CD8-positive, alpha-beta memory T cell (primary cell): ENCODE results near the gene SRRD. TPM values are rescaled to one million over a fixed set of nuclear protein-coding genes. Genes with fewer than 3 reads are reported as not detected.

Experiments used
- CTCF ChIA-PET: fragments of 350-600 bp; sonication (Branson Sonifier 250); formaldehyde crosslinking; loops from one replicate; lab custom pipeline; 2021; ENCODE audit warnings: antibody characterized with exemption; lab: Charles Lee
- POLR2A ChIA-PET: fragments of 350-600 bp; sonication (Branson Sonifier 250); formaldehyde crosslinking; loops from one replicate; lab custom pipeline; 2021; ENCODE audit warnings: antibody characterized with exemption; lab: Charles Lee
- DNase-seq, 5 donors: peaks; one replicate each; pipeline versions ENCODE4 v3.0.0 to v3.0.0-alpha.2; 2020 to 2022; ENCODE audit warnings: mixed read lengths in 1 of 5
- H3K27ac ChIP-seq: one replicate; pipeline ENCODE4 v1.7.0; 2013; ENCODE audit warnings: low read depth, mild to moderate bottlenecking, low read length, moderate library complexity
- H3K27me3 ChIP-seq: 2 replicates; pipeline ENCODE4 v1.7.0; 2013; ENCODE audit warnings: low read length, mild to moderate bottlenecking; ENCODE audit not compliant: insufficient read depth, poor library complexity, severe bottlenecking
- H3K36me3 ChIP-seq: 2 replicates; pipeline ENCODE4 v1.7.0; 2013; ENCODE audit warnings: mild to moderate bottlenecking, low read length, moderate library complexity; ENCODE audit not compliant: insufficient read depth
- H3K4me1 ChIP-seq: 2 replicates; pipeline ENCODE4 v1.7.0; 2013; ENCODE audit warnings: mild to moderate bottlenecking, low read length, moderate library complexity; ENCODE audit not compliant: insufficient read depth
- H3K4me3 ChIP-seq: 2 replicates; pipeline ENCODE4 v1.7.0; 2013; ENCODE audit warnings: mild to moderate bottlenecking, low read length
- H3K9me3 ChIP-seq: 2 replicates; pipeline ENCODE4 v1.7.0; 2013; ENCODE audit warnings: mild to moderate bottlenecking, low read length
- H3K27ac Mint-ChIP-seq, 8 donors: one replicate each; pipeline ENCODE4 v1.8.0; 2020 to 2021; ENCODE audit warnings: mixed read lengths in 8 of 8, mild to moderate bottlenecking in 6 of 8, inconsistent platforms in 3 of 8, moderate library complexity in 3 of 8
- H3K27me3 Mint-ChIP-seq, 2 donors: one replicate each; pipeline ENCODE4 v1.8.0; 2020 to 2021; ENCODE audit warnings: mixed read lengths in 2 of 2, mild to moderate bottlenecking in 1 of 2, moderate library complexity in 1 of 2
- H3K36me3 Mint-ChIP-seq, 3 donors: one replicate each; pipeline ENCODE4 v1.8.0; 2020 to 2021; ENCODE audit warnings: mixed read lengths in 3 of 3, inconsistent platforms in 1 of 3, mild to moderate bottlenecking in 1 of 3
- H3K4me1 Mint-ChIP-seq, 3 donors: one replicate each; pipeline ENCODE4 v1.8.0; 2020 to 2021; ENCODE audit warnings: mixed read lengths in 3 of 3, inconsistent platforms in 1 of 3, mild to moderate bottlenecking in 1 of 3
- H3K4me3 Mint-ChIP-seq, 7 donors: one replicate each; pipeline ENCODE4 v1.8.0; 2020 to 2021; ENCODE audit warnings: mixed read lengths in 7 of 7, mild to moderate bottlenecking in 6 of 7, moderate library complexity in 4 of 7, inconsistent platforms in 2 of 7
- H3K9me3 Mint-ChIP-seq, 5 donors: one replicate each; pipeline ENCODE4 v1.8.0; 2020 to 2022; ENCODE audit warnings: mixed read lengths in 5 of 5, mild to moderate bottlenecking in 3 of 5, moderate library complexity in 2 of 5, inconsistent platforms in 1 of 5
- polyA plus RNA-seq: library from polyadenylated mRNA; unstranded; fragments of 300-500 nt; fragmentation: Illumina TruSeq; gene quantifications from one replicate; pipeline ENCODE4 v1.2.3, GENCODE V29; 2021
- total RNA-seq, 2 experiments: library from RNA; stranded (reverse); gene quantifications; one replicate each; pipeline ENCODE4 v1.2.3, GENCODE V29; 2021

The SRRD gene
- total and polyA plus RNA-seq, 3 experiments from 2014 or later = 28.5 to 33.3 (median 32.8) TPM

DNA sequence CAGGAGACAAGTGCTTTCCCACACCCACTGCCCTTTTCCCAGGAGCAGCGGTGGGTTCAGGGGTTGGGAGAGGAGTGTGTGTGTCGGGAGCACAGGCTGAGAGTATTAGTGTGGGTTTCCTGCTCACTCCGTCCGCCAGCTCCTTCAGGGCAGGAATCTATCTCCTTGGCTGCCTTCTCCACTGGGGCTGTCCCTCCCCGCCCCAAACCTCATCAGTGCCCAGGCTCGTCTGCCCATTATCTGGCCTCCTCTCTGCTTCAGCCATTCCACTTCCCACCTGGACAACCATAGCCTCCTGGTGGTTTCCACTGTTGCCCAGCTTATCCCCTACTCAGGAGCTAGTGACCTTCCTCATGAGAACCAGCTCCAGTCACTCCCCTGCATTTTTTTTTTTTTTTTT, 34.7 kb upstream of the SRRD start:
- no peak overlapping the region for H3K4me3 ChIP-seq
- no peaks in the 10 kb centered on the region for H3K27me3 Mint-ChIP-seq
- no peaks in the 10 kb centered on the region for H3K9me3 Mint-ChIP-seq
- H3K9me3 ChIP-seq = no peaks in the 10 kb centered on the region
- H3K4me1 ChIP-seq = no peaks in the 10 kb centered on the region
- ChIA-PET POLR2A (no interaction called here), CTCF (no interaction called here)
- H3K27ac ChIP-seq = no peak overlapping the region
- H3K4me3 Mint-ChIP-seq = no peak overlapping the region
- no peaks in the 10 kb centered on the region for H3K4me1 Mint-ChIP-seq
- H3K27ac Mint-ChIP-seq = no peak overlapping the region
- H3K36me3 Mint-ChIP-seq = peaks cover 0 to 55% (median 10%) of the 10 kb centered on the region in 3 donors
- H3K27me3 ChIP-seq = no peaks in the 10 kb centered on the region
- H3K36me3 ChIP-seq = peaks cover 15% of the 10 kb centered on the region
- DNase-seq = no peak

DNA sequence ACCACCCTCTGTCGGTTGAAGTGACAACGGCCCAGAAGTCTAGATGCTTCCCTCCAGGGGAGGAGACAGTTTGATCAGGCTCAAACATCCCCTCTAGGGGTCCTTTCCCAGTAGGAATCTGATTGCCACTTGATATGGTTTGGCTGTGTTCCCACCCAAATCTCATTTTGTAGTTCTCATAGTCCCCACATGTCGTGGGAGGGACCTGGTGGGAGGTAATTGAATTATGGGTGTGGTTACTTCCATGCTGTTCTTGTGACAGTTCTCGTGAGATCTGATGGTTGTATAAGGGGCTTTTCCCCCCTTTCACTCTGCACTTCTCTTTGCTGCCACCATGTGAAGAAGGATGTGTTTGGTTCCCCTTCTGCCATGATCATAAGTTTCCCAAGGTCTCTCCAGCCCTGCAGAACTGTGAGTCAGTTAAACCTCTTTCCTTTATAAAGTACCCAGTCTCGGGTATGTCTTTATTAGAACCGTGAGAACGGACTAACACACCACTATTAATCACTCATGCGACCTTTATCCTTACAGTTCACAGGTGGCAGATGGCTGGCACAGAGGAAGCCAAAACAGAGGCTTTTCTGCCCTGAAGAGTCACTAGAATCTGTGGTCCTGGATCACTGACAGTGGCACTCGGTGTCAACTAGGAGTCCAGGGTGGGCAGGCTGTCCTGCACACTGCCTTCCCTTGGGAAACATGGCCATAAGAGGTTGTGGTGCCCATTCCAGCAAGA, 33.1 kb upstream of the SRRD start:
- Histone ChIP-seq H3K27me3 (no peaks in the 10 kb centered on the region), H3K27ac (no peak overlapping the region), H3K4me3 (no peak overlapping the region), H3K9me3 (no peaks in the 10 kb centered on the region), H3K36me3 (peaks cover 18% of the 10 kb centered on the region), H3K4me1 (no peaks in the 10 kb centered on the region)
- H3K9me3 Mint-ChIP-seq = no peaks in the 10 kb centered on the region
- CTCF ChIA-PET = no interaction called here
- H3K27me3 Mint-ChIP-seq = no peaks in the 10 kb centered on the region
- no peak overlapping the region for H3K27ac Mint-ChIP-seq
- no peaks in the 10 kb centered on the region for H3K4me1 Mint-ChIP-seq
- DNase-seq = no peak
- peaks cover 0 to 50% (median 5%) of the 10 kb centered on the region in 3 donors for H3K36me3 Mint-ChIP-seq
- POLR2A ChIA-PET = no interaction called here
- no peak overlapping the region for H3K4me3 Mint-ChIP-seq

DNA sequence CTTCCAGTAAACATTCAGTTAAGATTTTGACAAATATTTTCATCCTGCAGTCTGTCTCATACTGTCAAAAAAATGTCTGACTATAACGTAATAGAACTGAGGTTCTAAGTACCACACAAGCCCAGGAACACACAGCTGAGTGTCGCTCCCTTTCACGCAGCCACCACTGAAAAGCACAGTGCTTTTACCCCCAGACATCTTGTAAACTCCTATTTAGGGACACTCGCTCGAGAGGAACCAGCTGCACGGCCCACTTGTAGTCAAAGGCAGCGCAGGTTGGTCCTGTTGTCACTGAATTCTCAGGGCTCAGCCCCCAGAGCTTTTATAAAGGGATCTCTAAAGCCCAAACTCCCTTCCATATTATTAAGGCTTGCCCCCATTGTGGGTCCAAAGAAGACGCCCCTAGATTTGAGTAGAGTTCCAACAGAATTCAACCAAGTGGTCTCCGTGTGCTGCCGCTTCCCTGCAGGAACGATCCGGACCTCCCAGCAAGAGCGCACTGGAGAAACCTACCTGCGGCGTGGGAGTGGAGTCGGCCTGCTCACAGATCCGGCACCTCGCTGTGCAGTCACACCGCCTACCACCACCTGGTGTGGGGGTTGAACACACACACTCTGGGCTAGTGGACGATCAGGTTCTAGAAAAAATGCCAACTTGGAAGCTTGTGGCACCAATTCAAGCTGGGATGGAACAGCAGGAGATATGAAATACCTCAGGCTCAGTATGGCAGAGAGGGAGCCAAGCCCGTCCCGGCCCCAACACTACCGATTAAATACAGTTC, 31.3 kb upstream of the SRRD start:
- Mint-ChIP-seq H3K36me3 (peaks cover under 1 to 62% (median 12%) of the 10 kb centered on the region in 3 donors), H3K9me3 (no peaks in the 10 kb centered on the region), H3K4me1 (no peaks in the 10 kb centered on the region), H3K27me3 (no peaks in the 10 kb centered on the region), H3K4me3 (no peak overlapping the region), H3K27ac (peak overlapping the region in 2 of 8 donors; percentile 14 to 58)
- ChIA-PET POLR2A (no interaction called here), CTCF (interaction anchor here (1.7 kb wide), 1 partner anchor 32 kb away, joined by 4 read pairs; no protein-coding TSS in a partner anchor)
- no peak overlapping the region for H3K27ac ChIP-seq
- H3K9me3 ChIP-seq = no peaks in the 10 kb centered on the region
- no peaks in the 10 kb centered on the region for H3K4me1 ChIP-seq
- H3K27me3 ChIP-seq = no peaks in the 10 kb centered on the region
- H3K4me3 ChIP-seq = no peak overlapping the region
- peaks cover 18% of the 10 kb centered on the region for H3K36me3 ChIP-seq
- no peak for DNase-seq

DNA sequence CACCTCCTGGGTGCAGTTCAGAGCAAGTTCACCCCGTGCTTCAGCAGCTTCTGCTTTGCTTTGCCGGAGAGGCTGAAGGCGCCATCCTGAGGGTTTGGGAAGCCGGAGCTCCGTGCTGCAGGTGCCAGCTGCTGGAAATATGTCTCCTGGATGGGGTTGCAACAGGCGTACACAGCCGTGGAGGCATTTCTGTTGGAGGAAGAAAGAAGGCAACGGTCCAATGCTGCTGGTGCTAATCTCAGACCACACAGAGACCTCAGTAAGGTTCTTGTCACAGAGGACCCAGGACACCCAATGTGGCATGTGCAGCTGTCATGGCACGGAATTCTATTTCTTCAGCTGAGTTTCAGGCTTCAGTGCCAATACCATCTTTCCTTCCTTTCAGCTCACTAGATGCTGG, 30.5 kb upstream of the SRRD start:
- H3K36me3 ChIP-seq = peaks cover 18% of the 10 kb centered on the region
- no peak overlapping the region for H3K4me3 ChIP-seq
- Mint-ChIP-seq H3K27ac (no peak overlapping the region), H3K9me3 (no peaks in the 10 kb centered on the region), H3K4me1 (no peaks in the 10 kb centered on the region), H3K4me3 (no peak overlapping the region), H3K36me3 (peaks cover 4 to 70% (median 16%) of the 10 kb centered on the region in 3 donors), H3K27me3 (no peaks in the 10 kb centered on the region)
- ChIA-PET POLR2A (no interaction called here), CTCF (no interaction called here)
- no peaks in the 10 kb centered on the region for H3K9me3 ChIP-seq
- no peak for DNase-seq
- no peaks in the 10 kb centered on the region for H3K27me3 ChIP-seq
- H3K27ac ChIP-seq = no peak overlapping the region
- no peaks in the 10 kb centered on the region for H3K4me1 ChIP-seq

DNA sequence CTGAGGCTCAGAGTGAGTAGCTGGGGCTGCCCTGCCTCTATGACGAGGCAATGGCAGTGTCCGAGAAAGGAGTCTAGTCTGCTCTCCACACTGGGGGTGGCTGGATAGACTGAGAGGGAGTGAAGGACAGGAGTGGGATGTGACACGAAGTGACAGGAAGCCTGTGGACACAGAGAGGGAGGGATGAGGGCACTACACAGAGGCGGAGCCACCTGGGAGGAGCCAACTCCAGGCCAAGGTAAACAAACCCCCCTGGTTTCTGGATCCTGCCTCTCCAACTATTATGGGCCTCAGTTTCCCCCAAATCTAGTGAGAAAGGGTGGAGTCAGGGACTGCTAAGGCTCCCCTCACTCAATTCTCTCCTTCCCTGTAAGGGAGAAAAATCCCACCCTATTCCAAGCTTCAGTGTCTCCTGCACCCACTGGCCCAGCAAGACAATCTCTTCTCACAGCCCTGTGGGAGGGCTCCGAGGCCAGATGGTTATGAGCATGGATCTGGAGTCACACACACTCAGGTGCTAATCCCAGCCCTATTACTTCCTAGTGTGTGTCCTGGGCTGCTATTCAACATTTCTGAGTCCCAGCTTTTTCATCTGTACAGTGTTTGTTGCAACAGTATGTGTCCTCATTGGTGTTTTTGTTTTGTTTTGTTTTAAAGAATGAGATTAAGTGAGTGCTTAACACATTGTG, 29.7 kb upstream of the SRRD start:
- Mint-ChIP-seq H3K4me1 (no peaks in the 10 kb centered on the region), H3K9me3 (no peaks in the 10 kb centered on the region), H3K36me3 (peaks cover 4 to 78% (median 16%) of the 10 kb centered on the region in 3 donors), H3K27me3 (no peaks in the 10 kb centered on the region), H3K4me3 (no peak overlapping the region), H3K27ac (peak overlapping the region in 2 of 8 donors; percentile 38 to 48)
- DNase-seq = no peak
- CTCF ChIA-PET = no interaction called here
- POLR2A ChIA-PET = no interaction called here
- Histone ChIP-seq H3K4me1 (no peaks in the 10 kb centered on the region), H3K27ac (no peak overlapping the region), H3K36me3 (peaks cover 18% of the 10 kb centered on the region), H3K4me3 (no peak overlapping the region), H3K27me3 (no peaks in the 10 kb centered on the region), H3K9me3 (no peaks in the 10 kb centered on the region)

DNA sequence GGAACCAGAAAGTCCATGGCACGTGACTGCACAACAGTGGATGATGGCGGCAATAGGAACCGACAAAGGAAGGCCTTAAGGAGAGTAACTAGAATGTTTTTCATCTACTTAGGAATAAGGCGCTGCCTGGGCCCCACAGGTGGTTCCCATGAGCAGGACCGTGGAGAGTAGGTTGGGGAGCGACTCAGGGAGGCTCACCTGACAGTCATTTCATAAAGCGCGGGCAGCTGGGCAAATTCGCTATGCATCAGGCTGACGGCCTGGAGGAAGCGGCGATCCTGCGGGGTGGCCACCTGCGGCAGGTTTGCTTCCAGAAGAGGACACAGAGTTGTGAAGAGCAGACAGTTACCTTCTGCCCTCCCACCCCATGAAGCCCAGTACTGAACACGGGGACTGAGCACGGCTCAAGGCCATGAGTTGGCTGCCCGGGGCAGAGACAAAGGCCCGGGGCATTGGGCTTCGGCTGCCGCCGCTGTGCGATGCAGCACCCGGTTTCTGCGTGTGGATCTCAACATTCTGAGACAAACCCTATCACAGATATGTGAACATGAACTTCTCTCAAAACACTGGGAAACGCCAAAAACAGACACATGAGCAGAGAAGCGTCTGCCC, 25.9 kb upstream of the SRRD start:
- Mint-ChIP-seq H3K27me3 (no peaks in the 10 kb centered on the region), H3K9me3 (no peaks in the 10 kb centered on the region), H3K27ac (peak overlapping the region in 1 of 8 donors; percentile 15), H3K4me3 (no peak overlapping the region), H3K4me1 (peaks cover 2 to 5% (median 2%) of the 10 kb centered on the region in 3 donors), H3K36me3 (peaks cover 4 to 78% (median 13%) of the 10 kb centered on the region in 3 donors)
- CTCF ChIA-PET = no interaction called here
- H3K4me1 ChIP-seq = no peaks in the 10 kb centered on the region
- POLR2A ChIA-PET = no interaction called here
- H3K27ac ChIP-seq = no peak overlapping the region
- H3K9me3 ChIP-seq = no peaks in the 10 kb centered on the region
- H3K36me3 ChIP-seq = peaks cover 15% of the 10 kb centered on the region
- H3K4me3 ChIP-seq = no peak overlapping the region
- no peaks in the 10 kb centered on the region for H3K27me3 ChIP-seq
- DNase-seq = no peak

DNA sequence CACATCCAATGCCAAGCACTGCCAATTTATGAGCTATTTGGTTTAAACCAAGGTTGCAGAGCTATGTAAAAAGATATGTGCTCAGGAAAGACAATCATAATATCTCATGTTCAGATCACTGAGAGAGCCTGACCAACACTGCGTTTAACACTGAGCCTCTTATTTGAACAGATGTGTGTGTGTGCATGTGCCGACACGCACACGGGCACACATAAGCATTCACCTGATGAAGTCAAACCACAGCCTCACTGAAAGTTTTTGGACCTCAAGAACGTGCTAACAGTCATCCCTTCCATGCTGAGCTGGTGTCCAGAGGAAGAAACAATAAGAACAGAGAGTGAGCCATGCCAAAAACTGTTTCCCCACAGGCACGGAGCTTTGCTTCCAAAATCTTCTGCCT, 23.5 kb upstream of the SRRD start:
- Mint-ChIP-seq H3K27me3 (no peaks in the 10 kb centered on the region), H3K4me1 (peaks cover 2 to 5% (median 2%) of the 10 kb centered on the region in 3 donors), H3K27ac (peak overlapping the region in 1 of 8 donors; percentile 54), H3K36me3 (peaks cover 4 to 86% (median 18%) of the 10 kb centered on the region in 3 donors), H3K4me3 (no peak overlapping the region), H3K9me3 (no peaks in the 10 kb centered on the region)
- Histone ChIP-seq H3K4me1 (no peaks in the 10 kb centered on the region), H3K36me3 (peaks cover 20% of the 10 kb centered on the region), H3K27ac (no peak overlapping the region), H3K27me3 (no peaks in the 10 kb centered on the region), H3K9me3 (no peaks in the 10 kb centered on the region), H3K4me3 (no peak overlapping the region)
- POLR2A ChIA-PET = no interaction called here
- no peak for DNase-seq
- CTCF ChIA-PET = interaction anchor here (0.6 to 3.4 kb wide), 11 partner anchors 19 to 96 kb away, joined by 3 to 15 read pairs (median 4); no protein-coding TSS in a partner anchor
